A673 (cell line): Measurements from ENCODE around the gene STAB2.

ENCODE experiments used
- CTCF ChIP-seq: fragments of 300-800, 200-600 bp; sonication (generic); conservative IDR thresholded peaks from 2 replicates; pipeline ENCODE4 v1.5.1; 2017; ENCODE audit warnings: low read depth, mild to moderate bottlenecking, antibody characterized with exemption, low read length, moderate library complexity, mixed read lengths
- EZH2 ChIP-seq: fragments of 200-600 bp; sonication (generic); IDR thresholded peaks from 2 replicates; pipeline ENCODE4 v1.6.1; 2017; ENCODE audit warnings: borderline replicate concordance, low read depth, mild to moderate bottlenecking, mixed read lengths, antibody characterized with exemption, low read length; ENCODE audit not compliant: poor library complexity, severe bottlenecking

GRCh38 chr12:103547376-103547775 lies 39.7 kb upstream of the STAB2 start:
- TF ChIP-seq CTCF, result no peak
- no peak for TF ChIP-seq EZH2
